HPDE6-E6E7 (cell line): Measurements from ENCODE around the gene IFT20.
"Not testable (repeated sequence)": the region's sequence is repeated elsewhere in the genome, so short reads cannot be mapped to it uniquely, and the experiment has no call there.

Experiments used
- DNase-seq: peaks from one replicate; pipeline ENCODE4 v3.0.0; 2011; ENCODE audit warnings: missing footprints; ENCODE audit errors: extremely low spot score

IFT20 gene

GRCh38 chr17:28364665-28365363, 29.5 kb upstream of the IFT20 start, which contains the start of gene SEBOX:
TSS of gene SEBOX (minus strand) at chr17:28365199. CDS start at chr17:28365151, 48 bp downstream.
- DNase-seq: no peak

- no peak for DNase-seq
These were observed 28.7 kb upstream of the IFT20 start for GRCh38 chr17:28363776-28364650.

DNA sequence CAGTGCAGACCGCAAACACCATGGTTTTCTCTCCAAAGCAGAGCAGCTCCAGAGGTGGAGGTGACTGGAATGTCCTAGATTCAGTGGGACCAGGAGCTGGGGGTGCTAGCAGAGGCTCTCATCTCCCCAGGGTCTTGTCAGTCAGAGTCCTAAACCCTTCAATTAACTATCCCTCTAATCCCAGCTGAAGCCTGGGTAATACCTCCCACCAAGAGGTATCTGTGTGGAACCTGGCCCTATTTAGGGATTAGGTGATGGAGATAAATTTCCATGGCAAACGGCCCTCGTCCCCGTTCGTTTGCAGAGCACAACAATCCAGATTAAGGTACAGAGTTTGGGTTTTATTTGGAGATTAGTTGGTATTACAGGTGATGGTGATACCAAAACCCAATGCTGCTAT, 27.9 kb upstream of the IFT20 start:
- no peak for DNase-seq

DNA sequence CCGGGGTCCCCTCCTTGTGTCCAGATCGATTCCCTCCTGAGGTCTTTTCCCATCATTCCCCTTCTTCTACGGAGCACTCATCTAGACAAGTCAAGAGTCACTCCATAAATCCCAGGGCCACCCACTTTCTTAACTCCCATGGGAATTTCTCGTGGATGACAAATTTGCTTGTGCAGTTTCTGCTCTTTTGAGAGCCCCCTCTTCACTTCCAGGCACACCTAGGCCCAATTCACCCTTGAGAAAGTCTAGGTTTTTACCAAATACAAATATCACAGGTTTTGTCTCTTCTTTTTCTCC, 22.6 kb upstream of the IFT20 start:
- no peak for DNase-seq

GRCh38 chr17:28357061-28357900, 22.0 kb upstream of the IFT20 start, which contains the start of gene POLDIP2:
TSS of gene POLDIP2 (minus strand) at chr17:28357527. CDS start at chr17:28357448, 79 bp downstream.
- peak; percentile 91 for DNase-seq

DNA sequence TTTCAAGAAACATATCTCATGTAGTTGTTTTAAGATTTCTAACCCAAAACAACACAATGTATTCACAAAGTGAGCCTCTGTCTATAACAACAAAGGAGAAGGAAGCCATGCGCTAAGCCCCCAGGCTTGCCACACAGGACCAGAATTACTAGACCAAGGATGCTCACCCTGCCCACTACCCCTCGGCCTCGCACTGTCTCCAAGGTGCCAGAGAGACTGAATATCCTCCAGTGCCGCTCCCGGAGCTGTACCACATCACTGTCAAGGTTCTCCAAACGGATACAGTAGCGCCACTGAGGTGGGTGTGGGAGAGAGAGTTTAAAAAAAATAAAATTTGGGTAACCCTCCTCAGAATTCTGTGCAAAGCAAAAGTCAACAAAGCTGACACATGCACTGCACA, 15.0 kb upstream of the IFT20 start:
- DNase-seq: no peak

- DNase-seq: no peak
These were observed 13.7 kb upstream of the IFT20 start for GRCh38 chr17:28348979-28349378.

GRCh38 chr17:28347261-28347891, 12.1 kb upstream of the IFT20 start:
- peak; percentile 84 for DNase-seq

GRCh38 chr17:28346746-28347246, 11.5 kb upstream of the IFT20 start:
- no peak for DNase-seq

DNA sequence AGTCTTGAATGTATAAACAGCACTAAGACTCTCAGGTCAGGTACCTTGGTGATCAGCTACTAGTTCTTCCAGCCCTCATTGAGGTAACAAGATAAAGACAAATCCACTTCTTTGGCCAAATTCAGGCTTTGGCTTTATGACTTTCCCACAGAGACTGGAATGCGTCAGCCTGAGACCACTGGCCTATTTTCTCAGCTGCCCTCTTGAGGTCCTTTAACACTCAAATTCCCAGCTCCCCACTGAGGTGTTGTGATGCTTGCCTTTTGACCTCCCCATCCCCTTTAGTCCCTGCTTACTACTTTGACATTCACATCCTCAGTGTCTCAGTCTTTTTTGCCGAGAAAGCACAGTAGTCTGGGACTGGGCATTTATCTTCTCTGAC, 10.9 kb upstream of the IFT20 start:
- no peak for DNase-seq

DNA sequence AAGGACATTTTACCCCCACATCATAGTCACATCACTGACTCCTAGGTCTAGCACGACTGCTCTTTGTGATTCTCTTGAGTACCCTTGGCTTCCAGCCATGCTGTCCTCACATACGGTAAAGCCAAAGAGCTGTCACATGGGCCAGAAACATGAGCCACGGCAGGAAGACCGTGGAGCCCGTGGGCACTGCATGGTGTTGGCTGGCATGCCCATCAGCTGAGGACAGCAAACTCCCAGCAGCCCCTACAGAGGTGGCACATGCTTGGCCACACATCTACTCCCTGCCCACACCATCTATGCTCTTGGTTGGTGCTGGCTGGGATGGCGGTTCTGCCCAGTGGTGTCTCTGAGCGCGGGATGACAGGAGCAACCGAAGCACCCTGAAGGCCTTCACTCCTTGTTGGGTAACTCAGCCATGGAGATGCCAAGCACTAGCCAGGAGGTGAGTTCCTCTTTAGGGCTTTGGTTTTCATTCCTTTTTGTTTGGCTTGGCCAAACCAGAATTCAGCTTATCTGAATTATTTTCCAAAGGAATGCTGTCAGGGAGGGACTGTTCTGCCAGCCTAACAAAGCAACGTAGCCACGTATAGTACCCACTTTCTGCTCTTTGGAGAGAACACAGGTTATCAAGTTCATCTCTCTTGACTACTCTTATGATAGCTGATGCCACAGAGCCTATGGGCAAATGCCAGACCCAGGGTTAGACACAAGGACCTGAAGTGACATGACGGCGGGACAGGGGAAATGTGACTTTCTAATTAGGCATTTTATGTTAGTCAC, 10.3 kb upstream of the IFT20 start:
- DNase-seq: no peak

DNA sequence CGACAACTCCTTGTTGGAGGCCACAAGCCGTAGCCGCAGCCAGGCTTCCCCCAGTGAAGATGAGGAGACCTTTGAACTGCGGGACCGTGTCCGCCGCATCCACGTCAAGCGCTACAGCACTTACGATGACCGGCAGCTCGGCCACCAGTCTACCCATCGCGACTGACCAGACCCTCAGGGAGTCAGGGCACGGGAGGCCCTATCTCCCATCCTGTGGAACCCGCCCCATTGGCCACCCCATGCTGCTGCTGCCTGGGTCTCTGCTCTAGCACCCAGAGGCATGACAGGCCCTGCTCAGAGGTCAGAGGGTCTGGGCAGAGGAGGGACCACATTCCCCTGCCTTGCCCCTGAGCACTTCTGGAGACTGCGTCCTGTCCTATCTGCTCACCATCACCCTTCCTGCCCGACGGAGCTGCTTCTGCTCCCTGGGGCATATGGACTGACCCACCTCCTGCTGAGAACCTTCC, 9.2 kb upstream of the IFT20 start:
- no peak for DNase-seq

GRCh38 chr17:28344011-28344410, 8.7 kb upstream of the IFT20 start:
- no peak for DNase-seq

GRCh38 chr17:28343491-28343932, 8.2 kb upstream of the IFT20 start:
- DNase-seq: no peak

- DNase-seq: no peak
These were observed 7.0 kb upstream of the IFT20 start for GRCh38 chr17:28342313-28342712.

DNA sequence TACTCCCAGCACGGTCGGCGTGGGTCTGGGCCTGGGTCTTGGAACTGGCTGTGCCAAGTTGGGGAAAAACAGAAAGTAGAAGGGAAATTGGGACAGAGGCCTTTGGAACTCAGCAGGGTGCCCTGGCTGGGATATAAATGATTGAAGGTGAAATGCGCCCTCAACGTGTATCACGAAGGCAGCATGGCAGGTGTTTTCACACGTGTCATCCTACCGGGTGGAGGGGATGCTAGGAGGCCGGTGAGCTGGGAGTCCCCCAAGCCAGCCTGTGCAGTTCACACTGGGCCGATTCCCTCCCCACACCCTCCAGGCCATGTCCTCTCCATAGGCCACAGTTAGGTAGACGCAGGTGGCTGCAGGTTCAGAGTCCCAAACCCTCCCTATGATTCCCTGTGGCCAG, 6.2 kb upstream of the IFT20 start:
- no peak for DNase-seq

DNA sequence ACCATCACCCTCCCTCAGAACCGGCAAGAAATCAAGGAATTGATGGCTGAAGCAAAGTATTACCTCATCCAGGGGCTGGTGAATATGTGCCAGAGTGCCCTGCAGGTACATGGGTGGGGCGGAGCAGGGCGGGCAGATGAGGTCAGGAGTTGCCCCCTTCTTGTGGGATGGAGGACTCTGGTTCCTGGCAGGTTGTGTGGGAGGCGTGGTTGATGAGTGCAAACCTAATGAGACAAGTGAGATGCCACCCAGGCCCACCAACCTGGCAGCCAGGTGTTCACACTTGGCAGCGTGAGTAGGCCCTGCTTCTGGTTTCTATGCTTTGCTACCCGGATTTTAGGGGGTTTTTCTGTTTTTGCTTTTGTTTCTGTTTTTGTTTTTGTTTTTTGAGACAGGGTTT, 5.1 kb upstream of the IFT20 start:
- no peak for DNase-seq

- DNase-seq: no peak
These were observed 4.2 kb upstream of the IFT20 start for GRCh38 chr17:28339431-28339830.

GRCh38 chr17:28338769-28339212, 3.5 kb upstream of the IFT20 start:
- DNase-seq: not testable (repeated sequence)

GRCh38 chr17:28338056-28338768, 2.9 kb upstream of the IFT20 start:
- no peak for DNase-seq
